GM12864 (cell line): ENCODE results near the gene COL25A1.

Source experiments
- DNase-seq: peaks from one replicate; pipeline ENCODE4 v3.0.0-alpha.2; 2011; ENCODE audit warnings: low read depth
- H3K4me3 ChIP-seq: 2 replicates; pipeline ENCODE4 v1.5.1; 2011; ENCODE audit warnings: mild to moderate bottlenecking, low read depth, low read length, control low read depth
- TF ChIP-seq, protein P1 (sequence below): IDR thresholded peaks from 2 replicates; pipeline ENCODE4 v1.5.1; 2011; ENCODE audit warnings: low read depth, mild to moderate bottlenecking, moderate library complexity, low read length, control low read depth, inconsistent platforms; ENCODE audit errors: missing control alignments

The COL25A1 gene

GRCh38 chr4:109302361-109303139 is at the start of gene COL25A1:
TSS of gene COL25A1 (minus strand) at chr4:109302658.
- TF ChIP-seq, protein P1, sequence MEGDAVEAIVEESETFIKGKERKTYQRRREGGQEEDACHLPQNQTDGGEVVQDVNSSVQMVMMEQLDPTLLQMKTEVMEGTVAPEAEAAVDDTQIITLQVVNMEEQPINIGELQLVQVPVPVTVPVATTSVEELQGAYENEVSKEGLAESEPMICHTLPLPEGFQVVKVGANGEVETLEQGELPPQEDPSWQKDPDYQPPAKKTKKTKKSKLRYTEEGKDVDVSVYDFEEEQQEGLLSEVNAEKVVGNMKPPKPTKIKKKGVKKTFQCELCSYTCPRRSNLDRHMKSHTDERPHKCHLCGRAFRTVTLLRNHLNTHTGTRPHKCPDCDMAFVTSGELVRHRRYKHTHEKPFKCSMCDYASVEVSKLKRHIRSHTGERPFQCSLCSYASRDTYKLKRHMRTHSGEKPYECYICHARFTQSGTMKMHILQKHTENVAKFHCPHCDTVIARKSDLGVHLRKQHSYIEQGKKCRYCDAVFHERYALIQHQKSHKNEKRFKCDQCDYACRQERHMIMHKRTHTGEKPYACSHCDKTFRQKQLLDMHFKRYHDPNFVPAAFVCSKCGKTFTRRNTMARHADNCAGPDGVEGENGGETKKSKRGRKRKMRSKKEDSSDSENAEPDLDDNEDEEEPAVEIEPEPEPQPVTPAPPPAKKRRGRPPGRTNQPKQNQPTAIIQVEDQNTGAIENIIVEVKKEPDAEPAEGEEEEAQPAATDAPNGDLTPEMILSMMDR, result no peak
- peak within 1 kb of the TSS; percentile 38 for H3K4me3 ChIP-seq
- no peak for DNase-seq

DNA sequence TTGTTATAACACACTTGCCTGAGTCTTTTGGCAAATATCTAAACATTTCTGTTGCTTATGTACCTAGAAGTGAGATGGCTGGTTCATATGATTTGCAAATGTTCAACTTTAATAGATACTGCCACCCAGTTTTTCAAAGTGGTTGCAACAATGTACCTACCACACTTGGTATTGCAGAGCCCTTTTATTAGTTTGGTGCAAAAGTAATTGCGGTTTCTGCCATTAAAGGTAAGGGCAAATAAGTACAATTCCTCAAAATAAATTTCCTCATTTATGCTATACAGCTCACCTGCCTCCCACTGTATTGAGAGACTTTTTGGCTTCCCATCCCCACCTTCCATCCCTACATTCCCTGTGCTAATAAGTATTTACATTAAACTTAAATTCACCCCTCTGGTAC is 47.7 kb upstream of the COL25A1 start:
- no peak overlapping the region for H3K4me3 ChIP-seq
- TF ChIP-seq, protein P1, result no peak
- DNase-seq, result no peak

DNA sequence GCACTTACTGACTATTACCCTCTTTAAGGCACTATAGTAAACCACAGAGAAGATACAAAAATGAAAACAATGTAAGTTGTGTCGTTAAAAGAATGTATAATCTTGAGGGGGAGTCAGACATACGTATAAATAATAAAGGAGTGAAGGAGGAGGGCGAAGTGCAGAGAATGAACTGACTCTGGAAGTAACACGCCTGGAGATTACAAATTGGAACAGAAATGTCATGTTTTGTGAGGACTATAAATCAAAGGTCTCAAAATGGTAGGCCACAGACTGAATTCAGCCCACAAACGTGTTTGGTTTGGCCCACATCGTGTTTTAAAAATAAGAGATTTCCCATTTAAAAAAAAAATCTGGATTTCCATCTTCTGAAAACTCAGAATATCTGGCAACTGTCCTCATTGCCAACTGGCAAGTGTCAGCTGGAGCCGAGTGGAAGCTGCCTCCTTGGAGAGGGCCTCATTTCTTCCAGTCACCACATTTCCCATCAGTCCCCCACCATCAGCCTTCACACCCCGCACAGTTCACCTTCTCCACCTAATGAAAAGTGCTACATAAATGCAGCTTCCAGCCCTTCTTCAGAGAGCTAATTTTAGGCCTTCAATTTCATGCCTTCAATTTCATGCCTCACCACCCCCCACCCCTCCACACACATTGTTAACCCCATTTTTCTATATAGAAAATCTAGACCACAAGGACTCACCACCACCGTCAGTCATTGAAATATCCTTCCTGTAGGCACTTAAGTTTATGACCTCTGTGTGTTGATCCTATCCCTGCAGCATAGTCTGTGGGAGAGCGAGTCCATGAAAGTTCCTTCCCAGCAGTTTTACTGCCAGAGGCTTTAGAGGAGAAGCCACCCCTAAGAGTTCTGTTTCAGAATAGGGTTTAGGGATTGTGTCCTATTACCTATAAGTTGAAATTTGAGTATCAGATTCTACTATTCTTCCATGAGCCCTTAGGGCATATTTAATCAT is 32.0 kb upstream of the COL25A1 start:
- H3K4me3 ChIP-seq, result no peak overlapping the region
- TF ChIP-seq, protein P1, result no peak
- DNase-seq, result no peak

DNA sequence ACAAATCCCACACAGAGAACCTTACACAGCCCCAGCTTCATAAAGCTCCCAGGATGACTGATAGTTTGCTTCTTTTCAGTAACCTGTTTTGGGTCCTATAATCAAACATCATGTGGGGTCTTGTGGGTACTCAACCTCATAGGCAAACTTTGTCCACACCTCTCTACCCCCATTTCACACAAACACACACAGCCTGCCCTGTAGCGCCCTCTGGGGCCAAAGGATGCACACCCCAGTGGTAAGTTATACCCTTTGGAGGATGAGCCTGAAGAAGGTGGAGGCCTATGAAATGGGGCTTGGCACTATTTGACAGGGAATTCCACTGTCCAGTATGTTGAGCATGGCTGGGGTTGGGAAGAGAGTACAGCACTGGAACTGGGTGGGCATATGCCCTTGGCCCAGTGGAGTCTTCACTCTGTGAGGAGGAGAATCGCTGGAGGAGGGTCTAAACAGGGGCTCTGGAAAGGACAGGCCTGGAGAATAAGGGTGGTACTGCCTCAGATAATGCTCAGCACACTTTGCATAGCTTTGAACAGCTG is 30.5 kb upstream of the COL25A1 start:
- no peak for DNase-seq
- TF ChIP-seq, protein P1, result peak; percentile 49
- H3K4me3 ChIP-seq, result no peak overlapping the region

- TF ChIP-seq, protein P1, result no peak
- no peak overlapping the region for H3K4me3 ChIP-seq
- DNase-seq, result no peak
These were observed 25.2 kb upstream of the COL25A1 start for GRCh38 chr4:109327641-109328040.

DNA sequence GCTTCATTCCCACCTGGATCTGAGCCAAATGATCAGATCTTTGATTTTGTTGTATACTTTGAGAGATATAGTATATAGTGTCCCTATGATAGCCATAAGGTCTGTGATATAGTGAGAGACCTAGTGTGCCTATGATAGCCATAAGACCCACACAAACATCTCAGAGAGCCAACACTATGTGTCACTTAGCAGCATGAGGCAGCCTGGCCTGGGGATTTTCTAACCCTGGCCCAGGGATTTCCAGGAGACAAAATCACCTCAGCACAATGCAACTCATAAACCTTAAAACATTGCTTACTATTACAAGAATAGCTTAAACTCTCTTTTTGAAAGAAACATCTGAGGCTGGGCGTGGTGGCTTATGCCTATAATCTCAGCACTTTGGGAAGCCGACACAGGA is 23.2 kb upstream of the COL25A1 start:
- no peak overlapping the region for H3K4me3 ChIP-seq
- no peak for DNase-seq
- TF ChIP-seq, protein P1, result no peak
